Loucy (cell line): ENCODE data around the gene STAC3.
A peak's percentile ranks its signal among the peaks of the same experiment; 100 is the strongest.

Experiments used
- H2AFZ ChIP-seq: fragments of 200-600 bp; sonication (generic); 2 replicates; pipeline ENCODE4 v1.6.0; 2016; ENCODE audit warnings: antibody characterized with exemption, mild to moderate bottlenecking, low read length, moderate library complexity
- H3F3A ChIP-seq: fragments of 200-600 bp; 2 replicates; pipeline ENCODE4 v1.6.0; 2016; ENCODE audit warnings: antibody characterized with exemption, low read depth, mild to moderate bottlenecking
- H3K27me3 ChIP-seq: fragments of 200-600 bp; sonication (generic); 2 replicates; pipeline ENCODE4 v1.6.1; 2014; ENCODE audit warnings: low read length, mild to moderate bottlenecking; ENCODE audit not compliant: insufficient read depth, poor library complexity, severe bottlenecking
- H3K36me3 ChIP-seq: fragments of 200-600 bp; sonication (generic); 2 replicates; pipeline ENCODE4 v1.6.1; 2016; ENCODE audit warnings: low read length; ENCODE audit not compliant: insufficient read depth
- H3K4me1 ChIP-seq: fragments of 200-600 bp; sonication (generic); 2 replicates; pipeline ENCODE4 v1.5.1; 2014; ENCODE audit warnings: low read length, mild to moderate bottlenecking; ENCODE audit not compliant: insufficient read depth, poor library complexity, severe bottlenecking
- H3K4me2 ChIP-seq: fragments of 200-600 bp; sonication (generic); 2 replicates; pipeline ENCODE4 v1.6.0; 2014; ENCODE audit warnings: antibody characterized with exemption, low read length, low read depth, mild to moderate bottlenecking; ENCODE audit not compliant: poor library complexity, severe bottlenecking
- H3K4me3 ChIP-seq: fragments of 200-600 bp; sonication (generic); 2 replicates; pipeline ENCODE4 v1.5.1; 2014; ENCODE audit warnings: low read length, mild to moderate bottlenecking, mixed read lengths; ENCODE audit not compliant: poor library complexity, severe bottlenecking
- H3K79me2 ChIP-seq: fragments of 200-600 bp; sonication (generic); 2 replicates; pipeline ENCODE4 v1.6.1; 2014; ENCODE audit warnings: low read length; ENCODE audit not compliant: insufficient read depth
- H3K9ac ChIP-seq: fragments of 200-600 bp; sonication (generic); 2 replicates; pipeline ENCODE4 v1.6.0; 2014; ENCODE audit warnings: mild to moderate bottlenecking, low read depth, low read length, moderate library complexity; ENCODE audit not compliant: poor library complexity, severe bottlenecking
- H3K9me2 ChIP-seq: fragments of 200-600 bp; sonication (generic); replicated peaks from 2 replicates; pipeline ENCODE4 v1.6.1; 2016; ENCODE audit warnings: low read depth, low read length, mixed read lengths
- H3K9me3 ChIP-seq: fragments of 200-600 bp; sonication (generic); 2 replicates; pipeline ENCODE4 v1.6.1; 2014; ENCODE audit warnings: mild to moderate bottlenecking, antibody characterized with exemption, low read length, low read depth; ENCODE audit not compliant: insufficient read depth
- H4K20me1 ChIP-seq: fragments of 200-600 bp; sonication (generic); 2 replicates; pipeline ENCODE4 v1.6.0; 2014; ENCODE audit warnings: antibody characterized with exemption, low read length, mild to moderate bottlenecking; ENCODE audit not compliant: insufficient read depth, poor library complexity, severe bottlenecking
- EZH2phosphoT487 ChIP-seq: fragments of 200-600 bp; IDR thresholded peaks from 2 replicates; pipeline ENCODE4 v1.6.1; 2018; ENCODE audit warnings: antibody characterized with exemption, mild to moderate bottlenecking, moderate library complexity, borderline replicate concordance
- TF ChIP-seq, protein P1 (sequence below): fragments of 200-600 bp; sonication (generic); conservative IDR thresholded peaks from 2 replicates; pipeline ENCODE4 v1.5.1; 2014; ENCODE audit warnings: mild to moderate bottlenecking, antibody characterized with exemption, low read length

The STAC3 gene

DNA sequence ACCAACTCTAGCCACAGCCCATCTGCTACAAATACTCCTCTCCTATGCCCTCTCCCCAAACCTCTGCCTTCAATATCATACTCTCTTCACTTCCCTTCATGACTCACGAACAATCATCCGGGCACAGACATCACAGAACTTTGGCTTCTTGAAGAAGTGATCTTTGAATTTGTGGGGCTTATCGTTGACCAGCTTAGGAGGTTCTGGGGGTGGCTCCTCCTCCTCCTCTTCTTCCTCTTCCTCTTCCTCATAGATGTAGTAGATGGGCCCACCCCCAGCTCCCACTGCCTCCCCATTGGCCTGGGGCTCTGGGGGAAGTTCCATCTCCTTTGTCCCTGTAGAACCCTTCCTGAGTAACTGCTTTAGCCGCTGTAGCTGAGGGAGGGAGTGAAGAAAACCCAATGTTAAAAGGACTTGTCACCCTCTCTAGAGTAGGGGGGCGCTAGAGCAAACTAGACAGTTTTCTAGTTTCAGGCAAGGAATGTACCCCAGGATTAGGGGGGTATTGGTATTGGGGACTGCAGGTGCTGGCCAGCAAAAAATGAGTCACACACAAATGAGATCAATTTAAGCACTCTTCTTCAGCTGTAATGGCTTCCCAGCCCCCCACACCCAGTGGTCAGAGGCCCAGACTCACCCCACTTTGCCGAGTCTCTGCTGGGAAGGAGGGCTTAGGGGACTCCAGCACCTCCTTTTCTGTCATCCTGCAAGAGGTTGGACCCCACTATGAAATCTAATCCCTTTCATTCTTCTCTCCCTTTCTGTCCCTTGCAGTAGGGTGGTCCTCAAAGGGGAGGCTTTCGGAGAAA is 1.8 kb downstream of the STAC3 start:
- no peaks in the 10 kb centered on the region for H3K9me3 ChIP-seq
- no peaks in the 10 kb centered on the region for H4K20me1 ChIP-seq
- H3K4me3 ChIP-seq, result peak overlapping the region; percentile 77
- peaks cover 6% of the 10 kb centered on the region for H3K79me2 ChIP-seq
- H3K36me3 ChIP-seq, result no peaks in the 10 kb centered on the region
- H2AFZ ChIP-seq, result peak overlapping the region; percentile 44
- H3K9ac ChIP-seq, result peak overlapping the region; percentile 75
- peaks cover 4% of the 10 kb centered on the region; the same call in 1 of the 2 replicates for H3F3A ChIP-seq
- peaks cover 17% of the 10 kb centered on the region for H3K4me1 ChIP-seq
- no peaks in the 10 kb centered on the region for H3K27me3 ChIP-seq
- peak overlapping the region; percentile 89 for H3K4me2 ChIP-seq
- H3K9me2 ChIP-seq, result no peaks in the 10 kb centered on the region
- no peak for TF ChIP-seq EZH2phosphoT487
- TF ChIP-seq, protein P1, sequence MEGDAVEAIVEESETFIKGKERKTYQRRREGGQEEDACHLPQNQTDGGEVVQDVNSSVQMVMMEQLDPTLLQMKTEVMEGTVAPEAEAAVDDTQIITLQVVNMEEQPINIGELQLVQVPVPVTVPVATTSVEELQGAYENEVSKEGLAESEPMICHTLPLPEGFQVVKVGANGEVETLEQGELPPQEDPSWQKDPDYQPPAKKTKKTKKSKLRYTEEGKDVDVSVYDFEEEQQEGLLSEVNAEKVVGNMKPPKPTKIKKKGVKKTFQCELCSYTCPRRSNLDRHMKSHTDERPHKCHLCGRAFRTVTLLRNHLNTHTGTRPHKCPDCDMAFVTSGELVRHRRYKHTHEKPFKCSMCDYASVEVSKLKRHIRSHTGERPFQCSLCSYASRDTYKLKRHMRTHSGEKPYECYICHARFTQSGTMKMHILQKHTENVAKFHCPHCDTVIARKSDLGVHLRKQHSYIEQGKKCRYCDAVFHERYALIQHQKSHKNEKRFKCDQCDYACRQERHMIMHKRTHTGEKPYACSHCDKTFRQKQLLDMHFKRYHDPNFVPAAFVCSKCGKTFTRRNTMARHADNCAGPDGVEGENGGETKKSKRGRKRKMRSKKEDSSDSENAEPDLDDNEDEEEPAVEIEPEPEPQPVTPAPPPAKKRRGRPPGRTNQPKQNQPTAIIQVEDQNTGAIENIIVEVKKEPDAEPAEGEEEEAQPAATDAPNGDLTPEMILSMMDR, result peak; percentile 45

GRCh38 chr12:57247041-57247440 is 3.9 kb downstream of the STAC3 start:
- Histone ChIP-seq H4K20me1 (no peaks in the 10 kb centered on the region), H3F3A (peaks cover 4% of the 10 kb centered on the region; the same call in 1 of the 2 replicates), H3K9me2 (no peaks in the 10 kb centered on the region), H3K9me3 (no peaks in the 10 kb centered on the region), H3K4me3 (no peak overlapping the region), H3K36me3 (no peaks in the 10 kb centered on the region), H3K4me2 (no peak overlapping the region), H3K9ac (no peak overlapping the region), H3K4me1 (peaks cover 25% of the 10 kb centered on the region), H2AFZ (no peak overlapping the region), H3K79me2 (peaks cover 6% of the 10 kb centered on the region), H3K27me3 (no peaks in the 10 kb centered on the region)
- TF ChIP-seq, protein P1, result no peak

GRCh38 chr12:57244312-57244696 is 6.7 kb downstream of the STAC3 start:
- no peaks in the 10 kb centered on the region for H3K27me3 ChIP-seq
- peaks cover 6% of the 10 kb centered on the region for H3K79me2 ChIP-seq
- peaks cover 4% of the 10 kb centered on the region; the same call in 1 of the 2 replicates for H3F3A ChIP-seq
- no peak overlapping the region for H3K4me3 ChIP-seq
- no peaks in the 10 kb centered on the region for H3K9me2 ChIP-seq
- no peaks in the 10 kb centered on the region for H4K20me1 ChIP-seq
- no peaks in the 10 kb centered on the region for H3K9me3 ChIP-seq
- TF ChIP-seq, protein P1, result no peak
- TF ChIP-seq EZH2phosphoT487, result no peak
- no peak overlapping the region for H3K4me2 ChIP-seq
- no peak overlapping the region for H3K9ac ChIP-seq
- H3K4me1 ChIP-seq, result peaks cover 23% of the 10 kb centered on the region
- H2AFZ ChIP-seq, result no peak overlapping the region
- H3K36me3 ChIP-seq, result no peaks in the 10 kb centered on the region
